ACC112 (cell line): ENCODE measurements around the gene HAPLN2.

Source experiments
- H2AFZ ChIP-seq: fragments of 200-600 bp; sonication (generic); one replicate; pipeline ENCODE4 v1.6.0; 2017; ENCODE audit warnings: antibody characterized with exemption, low read length; ENCODE audit not compliant: unreplicated experiment
- H3K27ac ChIP-seq: fragments of 200-600 bp; sonication (generic); 2 replicates; pipeline ENCODE4 v1.5.1; 2014; ENCODE audit warnings: low read depth, mild to moderate bottlenecking, antibody characterized with exemption, low read length, moderate library complexity
- H3K27me3 ChIP-seq: fragments of 200-600 bp; sonication (generic); 2 replicates; pipeline ENCODE4 v1.6.1; 2014; ENCODE audit warnings: mild to moderate bottlenecking, antibody characterized with exemption, low read length, moderate library complexity, mixed read lengths; ENCODE audit not compliant: insufficient read depth
- H3K36me3 ChIP-seq: fragments of 200-600 bp; sonication (generic); 2 replicates; pipeline ENCODE4 v1.6.1; 2016; ENCODE audit warnings: mild to moderate bottlenecking, antibody characterized with exemption, low read length, moderate library complexity, mixed read lengths; ENCODE audit not compliant: insufficient read depth
- H3K4me1 ChIP-seq: fragments of 200-600 bp; sonication (generic); one replicate; pipeline ENCODE4 v1.6.1; 2016; ENCODE audit warnings: low read length, mixed read lengths; ENCODE audit not compliant: insufficient read depth, unreplicated experiment, control insufficient read depth
- H3K4me3 ChIP-seq: fragments of 200-600 bp; sonication (generic); 2 replicates; pipeline ENCODE4 v1.5.1; 2014; ENCODE audit warnings: mild to moderate bottlenecking, low read depth, low read length
- H3K79me2 ChIP-seq: fragments of 200-600 bp; sonication (generic); one replicate; pipeline ENCODE4 v1.6.0; 2016; ENCODE audit warnings: low read length; ENCODE audit not compliant: control insufficient read depth, unreplicated experiment, insufficient read depth

Gene HAPLN2

DNA sequence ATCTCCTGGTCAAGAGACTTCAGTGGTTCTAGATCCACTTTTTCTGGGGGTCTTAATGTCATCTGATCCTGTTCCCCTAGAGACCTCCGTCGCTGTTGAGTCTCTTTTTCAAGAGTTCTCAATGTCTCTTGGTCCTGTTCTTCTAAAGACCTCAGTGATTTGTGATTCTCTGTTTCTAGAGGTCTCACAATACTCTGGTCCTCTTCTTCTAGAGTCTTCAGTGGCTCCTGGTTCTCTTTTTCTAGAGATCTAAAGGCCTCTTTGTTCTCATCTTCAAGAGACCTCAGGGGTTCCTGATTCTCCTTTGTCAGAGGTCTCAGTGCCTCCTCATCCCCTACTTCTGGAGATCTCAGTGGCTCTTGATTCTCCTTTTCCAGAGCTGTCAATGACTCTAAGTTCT lies 52.6 kb downstream of the HAPLN2 start:
- Histone ChIP-seq H3K4me3 (no peak overlapping the region), H3K27me3 (no peaks in the 10 kb centered on the region), H3K4me1 (peaks cover 4% of the 10 kb centered on the region), H3K36me3 (no peaks in the 10 kb centered on the region), H2AFZ (no peak overlapping the region), H3K79me2 (peaks cover 6% of the 10 kb centered on the region), H3K27ac (no peak overlapping the region)

DNA sequence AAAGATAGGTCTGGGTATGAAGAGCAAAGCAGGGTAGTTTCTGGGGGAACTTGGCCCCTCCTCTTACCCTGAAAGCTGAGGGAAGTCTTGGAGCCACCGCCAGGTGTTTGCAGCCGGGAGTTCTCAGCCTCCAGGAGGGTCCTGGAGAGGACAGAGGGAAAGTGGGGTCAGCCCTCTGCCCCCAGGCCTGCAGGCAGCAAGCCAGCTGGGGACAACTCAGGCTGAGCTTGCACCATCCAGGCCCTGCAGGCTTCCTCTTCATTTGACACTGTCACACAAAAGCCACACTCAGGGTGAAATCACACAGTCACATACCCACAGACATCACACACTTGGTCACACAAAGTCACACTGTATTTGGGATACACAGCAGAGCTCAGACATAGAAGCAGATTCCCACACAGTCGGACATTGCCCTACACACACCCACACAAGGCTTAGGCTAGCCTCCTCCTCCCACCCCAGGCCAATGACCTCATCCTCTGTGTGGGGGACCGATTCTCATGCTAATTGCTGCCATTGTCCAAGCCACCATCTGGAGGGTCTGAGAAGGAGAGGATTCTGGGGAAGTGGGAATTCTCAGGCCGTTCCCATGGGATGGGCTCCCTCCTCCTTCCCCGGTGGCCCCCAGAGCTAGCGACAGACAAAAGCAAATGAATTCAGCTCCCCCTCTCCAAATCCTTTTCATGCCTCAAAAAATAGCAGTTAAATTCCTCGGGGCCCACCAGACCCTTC lies 54.3 kb downstream of the HAPLN2 start:
- Histone ChIP-seq H3K79me2 (peaks cover 6% of the 10 kb centered on the region), H3K4me1 (peaks cover 7% of the 10 kb centered on the region), H2AFZ (no peak overlapping the region), H3K27ac (no peak overlapping the region), H3K27me3 (no peaks in the 10 kb centered on the region), H3K4me3 (no peak overlapping the region), H3K36me3 (no peaks in the 10 kb centered on the region)
